GM06990 (cell line): ENCODE results near the gene UBLCP1.
"Not testable (repeated sequence)": the region's sequence is repeated elsewhere in the genome, so short reads cannot be mapped to it uniquely, and the experiment has no call there.

Experiments used
- DNase-seq: peaks from one replicate; pipeline ENCODE4 v3.0.0-alpha.2; 2011; ENCODE audit not compliant: insufficient read length; ENCODE audit errors: extremely low read depth
- H3K27me3 ChIP-seq: replicated peaks from 2 replicates; pipeline ENCODE4 v1.6.0; 2011; ENCODE audit warnings: low read length; ENCODE audit not compliant: control insufficient read depth, insufficient read depth
- H3K36me3 ChIP-seq: 2 replicates; pipeline ENCODE4 v1.5.1; 2011; ENCODE audit warnings: low read length; ENCODE audit not compliant: control insufficient read depth, insufficient read depth
- H3K4me3 ChIP-seq: replicated peaks from 2 replicates; pipeline ENCODE4 v1.5.1; 2011; ENCODE audit warnings: low read depth, mild to moderate bottlenecking, control low read depth, low read length
- CTCF ChIP-seq: IDR thresholded peaks from 2 replicates; pipeline ENCODE4 v1.5.1; 2011; ENCODE audit warnings: low read length, control low read depth, mild to moderate bottlenecking, inconsistent platforms; ENCODE audit not compliant: insufficient read depth, poor library complexity, severe bottlenecking

The UBLCP1 gene

GRCh38 chr5:159257629-159258283, 5.3 kb upstream of the UBLCP1 start:
- Histone ChIP-seq H3K27me3 (no peaks in the 10 kb centered on the region), H3K36me3 (no peaks in the 10 kb centered on the region), H3K4me3 (no peak overlapping the region)
- no peak for TF ChIP-seq CTCF
- DNase-seq = no peak

GRCh38 chr5:159258361-159258760, 4.7 kb upstream of the UBLCP1 start:
- Histone ChIP-seq H3K27me3 (no peaks in the 10 kb centered on the region), H3K4me3 (no peak overlapping the region), H3K36me3 (no peaks in the 10 kb centered on the region)
- no peak for DNase-seq
- TF ChIP-seq CTCF = no peak

- not testable (repeated sequence) for H3K36me3 ChIP-seq, H3K27me3 ChIP-seq, DNase-seq, H3K4me3 ChIP-seq
These were observed 2.9 kb upstream of the UBLCP1 start for GRCh38 chr5:159260212-159260611.

GRCh38 chr5:159262472-159262858, 625 bp upstream of the UBLCP1 start:
- no peaks in the 10 kb centered on the region; the same call in 1 of the 2 replicates for H3K36me3 ChIP-seq
- H3K4me3 ChIP-seq = peak overlapping the region; percentile 87
- TF ChIP-seq CTCF = no peak
- peak; percentile 8 for DNase-seq
- no peaks in the 10 kb centered on the region for H3K27me3 ChIP-seq

- H3K27me3 ChIP-seq = no peaks in the 10 kb centered on the region
- no peak for DNase-seq
- no peak for TF ChIP-seq CTCF
- peak overlapping the region; percentile 87 for H3K4me3 ChIP-seq
- H3K36me3 ChIP-seq = no peaks in the 10 kb centered on the region; the same call in 1 of the 2 replicates
These were observed 447 bp downstream of the UBLCP1 start for GRCh38 chr5:159263569-159263905.

GRCh38 chr5:159266764-159267163, 3.7 kb downstream of the UBLCP1 start:
- H3K27me3 ChIP-seq, H3K4me3 ChIP-seq, DNase-seq, H3K36me3 ChIP-seq: not testable (repeated sequence)

- no peak for TF ChIP-seq CTCF
- H3K27me3 ChIP-seq = no peaks in the 10 kb centered on the region
- H3K36me3 ChIP-seq = no peaks in the 10 kb centered on the region; the same call in none of the 2 replicates
- no peak for DNase-seq
- H3K4me3 ChIP-seq = no peak overlapping the region
These were observed 6.6 kb downstream of the UBLCP1 start for GRCh38 chr5:159269723-159270122.
